ENCODE results near the gene RSRC1.

DNA sequence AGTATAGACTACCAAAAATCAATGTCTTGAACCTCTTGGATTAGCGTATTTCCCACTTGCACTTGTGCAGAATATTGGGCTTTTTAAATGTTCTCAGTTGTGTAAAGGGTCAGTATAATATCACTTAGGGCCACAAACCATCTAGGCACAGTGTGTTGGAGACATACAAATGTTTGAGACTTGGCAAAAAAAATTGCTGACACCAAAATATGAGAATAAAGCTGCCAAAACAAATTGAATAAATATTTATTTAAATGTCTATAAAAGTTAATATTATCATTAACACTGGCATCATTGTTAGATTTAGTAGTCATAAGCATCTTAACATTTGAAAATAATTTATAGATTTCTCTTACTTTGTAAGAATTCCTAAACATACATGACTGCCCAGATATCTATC, 430.2 kb downstream of the RSRC1 start:
- TF ChIP-seq, protein P1, sequence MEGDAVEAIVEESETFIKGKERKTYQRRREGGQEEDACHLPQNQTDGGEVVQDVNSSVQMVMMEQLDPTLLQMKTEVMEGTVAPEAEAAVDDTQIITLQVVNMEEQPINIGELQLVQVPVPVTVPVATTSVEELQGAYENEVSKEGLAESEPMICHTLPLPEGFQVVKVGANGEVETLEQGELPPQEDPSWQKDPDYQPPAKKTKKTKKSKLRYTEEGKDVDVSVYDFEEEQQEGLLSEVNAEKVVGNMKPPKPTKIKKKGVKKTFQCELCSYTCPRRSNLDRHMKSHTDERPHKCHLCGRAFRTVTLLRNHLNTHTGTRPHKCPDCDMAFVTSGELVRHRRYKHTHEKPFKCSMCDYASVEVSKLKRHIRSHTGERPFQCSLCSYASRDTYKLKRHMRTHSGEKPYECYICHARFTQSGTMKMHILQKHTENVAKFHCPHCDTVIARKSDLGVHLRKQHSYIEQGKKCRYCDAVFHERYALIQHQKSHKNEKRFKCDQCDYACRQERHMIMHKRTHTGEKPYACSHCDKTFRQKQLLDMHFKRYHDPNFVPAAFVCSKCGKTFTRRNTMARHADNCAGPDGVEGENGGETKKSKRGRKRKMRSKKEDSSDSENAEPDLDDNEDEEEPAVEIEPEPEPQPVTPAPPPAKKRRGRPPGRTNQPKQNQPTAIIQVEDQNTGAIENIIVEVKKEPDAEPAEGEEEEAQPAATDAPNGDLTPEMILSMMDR (IDR thresholded peaks at IDR 0.05), result no peak
- TF ChIP-seq POLR2A (IDR thresholded peaks at IDR 0.05), result no peak
